ENCODE data around the gene KCNMB1.

DNA sequence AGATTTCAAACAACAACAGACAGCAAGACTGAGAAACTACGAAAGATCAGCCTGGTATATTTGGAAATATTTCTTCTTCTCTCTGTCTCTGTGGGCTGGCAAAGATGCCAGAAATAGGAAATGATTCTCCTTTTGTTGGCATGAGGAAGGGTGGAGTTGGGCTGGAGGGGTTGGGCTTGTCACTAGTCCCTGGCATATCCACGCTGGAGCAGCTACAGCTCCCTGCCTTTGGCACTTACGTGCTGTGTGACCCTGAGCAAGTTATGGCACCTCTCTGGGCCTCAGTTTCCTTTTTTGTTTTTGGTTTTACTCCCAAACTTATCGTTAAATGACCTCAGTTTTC is 354 bp upstream of the KCNMB1 start:
- no peak for TF ChIP-seq POLR2A (IDR thresholded peaks at IDR 0.05)
- TF ChIP-seq, protein P1, sequence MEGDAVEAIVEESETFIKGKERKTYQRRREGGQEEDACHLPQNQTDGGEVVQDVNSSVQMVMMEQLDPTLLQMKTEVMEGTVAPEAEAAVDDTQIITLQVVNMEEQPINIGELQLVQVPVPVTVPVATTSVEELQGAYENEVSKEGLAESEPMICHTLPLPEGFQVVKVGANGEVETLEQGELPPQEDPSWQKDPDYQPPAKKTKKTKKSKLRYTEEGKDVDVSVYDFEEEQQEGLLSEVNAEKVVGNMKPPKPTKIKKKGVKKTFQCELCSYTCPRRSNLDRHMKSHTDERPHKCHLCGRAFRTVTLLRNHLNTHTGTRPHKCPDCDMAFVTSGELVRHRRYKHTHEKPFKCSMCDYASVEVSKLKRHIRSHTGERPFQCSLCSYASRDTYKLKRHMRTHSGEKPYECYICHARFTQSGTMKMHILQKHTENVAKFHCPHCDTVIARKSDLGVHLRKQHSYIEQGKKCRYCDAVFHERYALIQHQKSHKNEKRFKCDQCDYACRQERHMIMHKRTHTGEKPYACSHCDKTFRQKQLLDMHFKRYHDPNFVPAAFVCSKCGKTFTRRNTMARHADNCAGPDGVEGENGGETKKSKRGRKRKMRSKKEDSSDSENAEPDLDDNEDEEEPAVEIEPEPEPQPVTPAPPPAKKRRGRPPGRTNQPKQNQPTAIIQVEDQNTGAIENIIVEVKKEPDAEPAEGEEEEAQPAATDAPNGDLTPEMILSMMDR (IDR thresholded peaks at IDR 0.05 in 4 of 5, conservative IDR thresholded peaks at IDR 0.05 in 1 of 5): no peak
